GM19328 (cell line): ENCODE data around the gene CD40LG.
A peak's percentile ranks its signal among the peaks of the same experiment; 100 is the strongest.

Experiments
- ATAC-seq: cut with Tn5 transposase; IDR thresholded peaks from one replicate; pipeline ENCODE4 v1.9.1; 2021; ENCODE audit warnings: mild to moderate bottlenecking, moderate library complexity; ENCODE audit not compliant: unreplicated experiment

CD40LG gene

DNA sequence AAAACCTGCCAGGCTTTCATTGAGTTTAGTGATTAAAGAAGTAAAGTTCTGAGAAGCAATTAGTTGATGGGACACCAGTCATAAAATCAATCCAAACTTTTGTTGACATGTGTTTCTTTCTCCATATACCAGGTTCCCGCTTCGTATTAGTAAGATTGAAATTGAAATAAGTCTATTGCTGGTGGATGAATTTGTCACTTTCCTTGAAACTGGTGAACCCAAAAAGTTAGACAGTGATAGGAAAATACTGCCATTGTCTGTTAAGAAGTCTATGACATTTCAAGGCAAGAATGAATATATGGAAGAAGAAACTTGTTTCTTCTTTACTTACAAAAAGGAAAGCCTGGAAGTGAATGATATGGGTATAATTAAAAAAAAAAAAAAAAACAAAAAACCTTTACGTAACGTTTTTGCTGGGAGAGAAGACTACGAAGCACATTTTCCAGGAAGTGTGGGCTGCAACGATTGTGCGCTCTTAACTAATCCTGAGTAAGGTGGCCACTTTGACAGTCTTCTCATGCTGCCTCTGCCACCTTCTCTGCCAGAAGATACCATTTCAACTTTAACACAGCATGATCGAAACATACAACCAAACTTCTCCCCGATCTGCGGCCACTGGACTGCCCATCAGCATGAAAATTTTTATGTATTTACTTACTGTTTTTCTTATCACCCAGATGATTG lies at the start of gene CD40LG:
TSS of gene CD40LG (plus strand) at position 482 of the 684 bp plus-strand sequence. CDS start at position 573, 91 bp downstream.
- no peak for ATAC-seq

DNA sequence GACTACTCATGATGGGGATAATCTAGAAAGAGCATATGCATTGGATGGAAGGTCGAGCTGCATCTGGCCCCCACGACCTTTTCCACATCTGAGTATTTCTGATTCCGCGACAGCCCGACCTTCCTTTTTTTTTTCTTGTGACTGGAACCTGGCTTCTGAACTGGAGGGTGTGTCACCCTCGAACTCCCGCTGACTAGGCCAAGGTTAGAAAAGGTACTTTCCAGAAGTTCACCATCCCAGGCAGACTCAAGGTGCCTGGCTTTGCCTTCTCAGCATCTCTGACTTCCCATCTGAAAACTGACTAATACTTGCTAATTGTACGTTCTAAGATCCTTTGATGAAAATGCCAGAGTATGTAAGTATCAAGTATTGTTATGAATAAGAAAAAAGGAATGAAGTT lies 49.3 kb upstream of the CD40LG start:
- no peak for ATAC-seq

DNA sequence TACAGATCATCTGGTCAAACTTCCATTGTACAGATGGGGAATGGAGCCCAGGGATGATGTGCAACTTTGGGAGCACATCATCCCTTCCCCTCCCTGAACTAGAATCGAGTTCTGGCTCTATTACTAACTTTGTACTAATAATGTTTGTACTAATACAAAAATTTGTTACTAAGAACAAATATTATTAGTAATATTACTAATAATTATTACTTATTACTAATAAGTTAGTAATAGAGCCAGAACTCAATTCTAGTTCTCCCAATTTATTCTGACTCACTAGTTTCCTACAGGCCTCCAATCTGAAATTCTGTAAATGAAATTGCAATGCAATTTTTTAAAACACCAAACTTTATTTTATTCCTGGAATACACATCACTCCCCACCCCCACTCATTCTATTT lies 47.9 kb upstream of the CD40LG start:
- ATAC-seq, result no peak

DNA sequence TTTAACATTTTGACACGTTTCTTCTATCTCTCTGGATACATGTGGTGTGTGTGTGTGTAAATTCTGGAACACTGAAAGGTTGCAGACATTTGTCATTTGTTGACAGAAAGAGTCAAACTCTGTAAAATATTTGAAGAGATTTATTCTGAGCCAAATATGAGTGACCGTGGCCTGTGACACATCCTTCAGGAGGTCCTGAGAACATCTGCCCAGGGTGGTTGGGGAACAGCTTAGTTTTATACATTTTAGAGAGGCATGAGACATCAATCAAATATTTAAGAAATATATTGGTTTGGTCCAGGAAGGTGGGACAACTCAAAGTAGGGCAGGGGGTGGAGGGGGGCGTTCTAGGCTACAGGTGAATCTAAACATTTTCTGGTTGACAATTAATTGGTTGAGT lies 40.7 kb upstream of the CD40LG start:
- ATAC-seq, result no peak

DNA sequence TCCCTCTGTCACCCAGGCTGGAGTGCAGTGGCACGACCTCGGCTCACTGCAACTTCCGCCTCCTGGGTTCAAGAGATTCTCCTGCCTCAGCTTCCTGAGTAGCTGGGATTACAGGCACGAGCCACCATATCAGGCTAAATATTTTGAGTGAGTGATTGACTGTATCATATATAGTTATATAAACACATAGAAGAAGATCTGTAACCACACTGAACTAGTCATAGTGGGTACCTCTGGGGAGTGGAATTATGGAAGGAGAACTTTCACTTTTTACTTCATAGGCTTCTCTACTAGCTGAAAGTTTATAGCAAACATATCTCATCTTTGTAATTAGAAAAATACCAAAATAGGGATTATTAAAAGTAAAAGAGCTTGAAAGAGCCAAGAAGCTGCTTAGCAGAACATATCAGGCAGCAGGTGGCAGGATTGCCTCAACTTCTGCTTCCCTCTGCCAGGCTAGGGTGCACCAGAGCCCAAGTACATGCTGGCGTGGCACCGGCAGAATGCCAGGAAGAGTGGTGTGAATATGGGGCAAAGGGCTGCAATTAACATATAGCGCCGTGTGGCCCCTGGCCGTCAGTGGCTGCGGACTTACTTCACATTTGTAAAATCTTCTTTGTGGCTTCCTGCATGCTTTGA lies 39.5 kb upstream of the CD40LG start:
- ATAC-seq, result no peak

DNA sequence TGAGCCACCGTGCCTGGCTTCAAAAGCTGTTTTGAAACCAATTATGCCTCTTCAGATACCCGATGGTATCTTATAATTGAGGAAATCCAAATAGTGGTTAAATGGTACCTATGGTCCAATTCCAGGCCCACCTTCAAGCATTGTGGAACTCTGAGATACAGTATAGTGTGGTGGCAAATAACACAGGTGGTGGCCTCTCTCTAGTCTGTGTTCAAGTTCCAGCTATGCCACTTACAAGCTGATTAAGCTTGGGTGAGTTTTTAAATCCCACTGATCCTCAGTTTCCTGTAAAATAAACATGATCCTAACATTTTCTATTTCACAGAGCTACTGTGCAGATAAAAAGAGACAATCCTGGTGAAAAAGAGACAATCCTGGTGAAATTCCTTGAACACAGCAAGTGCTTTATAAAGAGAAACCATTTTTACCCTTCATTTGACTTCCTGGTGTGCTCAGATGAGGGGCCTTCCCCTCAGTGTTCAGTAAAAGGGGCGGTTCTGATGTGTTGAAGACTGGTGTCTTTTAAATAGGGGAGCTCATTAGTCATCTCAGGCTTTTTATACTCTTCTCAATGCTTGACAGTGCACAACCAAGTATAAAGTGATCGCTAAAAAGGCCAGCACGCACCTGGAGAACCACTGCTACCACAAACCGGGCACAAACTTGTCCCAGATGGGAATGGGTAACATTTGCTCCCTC lies 30.8 kb upstream of the CD40LG start:
- ATAC-seq, result peak; percentile 88

DNA sequence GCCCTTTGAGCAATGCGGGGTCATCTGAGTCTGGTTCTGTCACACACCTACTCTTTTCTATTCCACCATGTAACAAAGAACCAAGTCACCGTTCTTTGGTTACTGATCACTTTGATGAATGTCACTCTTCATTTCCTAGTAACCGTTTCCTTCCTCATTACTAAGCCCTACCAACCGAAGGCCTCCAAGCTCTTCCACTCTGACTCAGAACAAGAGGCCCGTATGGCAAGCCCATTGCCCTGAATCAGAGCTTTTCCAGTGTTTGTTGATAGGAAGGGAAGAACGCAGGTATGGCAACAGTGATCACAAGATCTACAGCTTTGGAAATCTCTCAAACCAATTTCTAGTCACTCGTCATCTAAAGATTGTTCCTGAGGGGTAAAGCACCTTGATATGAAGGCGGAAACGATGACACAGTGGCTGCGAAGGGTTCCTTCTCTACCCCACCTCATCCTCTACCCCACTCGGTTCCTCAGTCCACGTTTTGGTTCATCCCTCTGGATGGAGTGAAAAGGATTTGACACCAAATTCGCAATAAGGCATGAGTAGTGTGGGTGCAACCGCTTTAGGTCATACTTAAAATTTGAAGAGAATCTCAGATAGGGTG lies 28.0 kb upstream of the CD40LG start:
- ATAC-seq, result no peak

DNA sequence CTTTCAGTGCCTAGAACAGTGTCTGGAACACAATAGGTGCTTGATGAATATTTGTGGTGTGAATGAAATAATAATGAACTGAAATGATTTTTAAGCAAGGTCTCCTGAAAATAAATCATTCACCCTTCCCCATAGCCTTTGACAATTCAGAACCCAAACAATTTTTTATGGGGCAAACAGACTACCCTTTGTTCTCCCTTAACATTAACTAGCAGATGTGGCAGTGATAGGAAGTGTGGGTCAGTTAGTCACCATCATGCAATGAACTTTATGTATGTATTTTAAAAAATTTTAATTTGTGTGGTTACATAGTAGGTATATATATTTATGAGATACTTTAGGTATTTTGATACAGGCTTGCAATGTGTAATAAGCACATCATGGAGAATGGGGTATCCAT lies 27.2 kb upstream of the CD40LG start:
- ATAC-seq, result no peak

DNA sequence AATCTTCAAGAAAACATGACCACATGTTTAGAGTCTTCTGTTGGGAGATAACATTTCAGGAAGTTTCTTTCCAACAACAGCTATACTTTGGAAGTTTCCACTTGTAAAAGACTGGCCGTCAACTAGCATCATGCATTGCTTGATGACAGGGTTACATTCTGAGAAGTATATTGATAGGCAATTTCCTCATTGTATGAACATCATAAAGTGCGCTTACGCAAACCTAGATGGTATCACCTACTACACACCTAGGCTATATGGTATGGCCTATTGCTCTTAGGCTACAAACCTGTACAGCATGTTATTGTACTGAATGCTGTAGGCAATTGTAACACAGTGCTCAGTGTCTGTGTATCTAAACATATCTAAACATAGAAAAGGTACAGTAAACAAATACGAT lies 25.4 kb upstream of the CD40LG start:
- ATAC-seq, result no peak

DNA sequence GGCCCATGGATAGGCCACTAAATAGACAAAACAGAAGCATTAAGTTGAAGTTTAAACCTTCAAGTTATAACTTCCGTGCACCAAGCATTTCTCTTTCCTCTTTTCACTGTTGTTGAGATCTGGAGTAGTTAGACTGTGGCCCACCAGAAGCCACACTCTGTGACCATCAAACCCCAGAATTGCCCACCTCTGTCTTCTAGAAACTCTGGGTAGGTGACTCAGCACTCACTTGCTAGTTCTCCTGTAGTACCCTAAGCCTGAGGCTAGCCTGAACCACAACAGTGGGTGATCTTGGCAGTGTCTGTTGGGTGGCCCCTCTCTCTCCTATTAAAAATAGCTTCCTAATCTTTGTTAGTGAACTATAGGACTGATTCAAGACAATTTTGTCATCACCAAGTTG lies 24.6 kb upstream of the CD40LG start:
- ATAC-seq, result no peak

DNA sequence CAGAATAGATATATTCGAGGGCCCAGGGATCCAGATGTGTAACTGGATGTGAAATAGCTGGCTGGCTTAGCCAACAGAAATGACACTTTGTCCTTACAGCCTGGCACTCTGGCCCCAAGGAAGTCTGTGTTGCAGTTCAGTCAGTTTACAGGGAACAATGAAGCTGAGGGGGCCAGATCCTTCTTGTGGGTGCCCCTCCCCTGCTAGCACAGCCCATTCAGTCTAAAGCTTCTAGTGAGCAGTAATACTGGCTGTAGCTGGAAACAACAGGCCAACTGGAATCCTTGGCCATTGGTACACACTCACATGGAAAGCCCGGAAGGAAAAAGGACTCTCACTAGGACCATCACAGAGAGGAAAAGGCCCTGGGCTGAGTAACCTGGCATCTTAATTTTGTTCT lies 22.7 kb upstream of the CD40LG start:
- ATAC-seq, result no peak

DNA sequence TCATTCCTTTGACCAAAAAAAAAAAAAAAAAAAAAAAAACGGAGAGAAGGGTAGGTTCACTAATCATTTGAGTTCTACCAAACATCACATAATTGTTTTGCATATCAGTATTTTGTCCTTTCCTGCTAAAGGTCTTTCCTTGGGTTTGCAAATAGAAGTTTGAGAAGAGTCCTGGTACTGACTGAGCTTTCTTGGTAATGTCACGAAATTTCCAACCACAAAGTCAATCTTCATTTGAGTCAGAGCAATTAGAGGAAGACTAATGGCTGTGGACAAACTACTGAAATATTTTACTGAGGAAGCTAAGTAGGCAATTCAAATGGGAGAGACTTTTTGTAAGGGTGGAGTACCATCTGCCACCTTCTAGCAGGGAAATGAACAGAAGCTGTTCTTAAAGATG lies 21.7 kb upstream of the CD40LG start:
- ATAC-seq, result no peak

DNA sequence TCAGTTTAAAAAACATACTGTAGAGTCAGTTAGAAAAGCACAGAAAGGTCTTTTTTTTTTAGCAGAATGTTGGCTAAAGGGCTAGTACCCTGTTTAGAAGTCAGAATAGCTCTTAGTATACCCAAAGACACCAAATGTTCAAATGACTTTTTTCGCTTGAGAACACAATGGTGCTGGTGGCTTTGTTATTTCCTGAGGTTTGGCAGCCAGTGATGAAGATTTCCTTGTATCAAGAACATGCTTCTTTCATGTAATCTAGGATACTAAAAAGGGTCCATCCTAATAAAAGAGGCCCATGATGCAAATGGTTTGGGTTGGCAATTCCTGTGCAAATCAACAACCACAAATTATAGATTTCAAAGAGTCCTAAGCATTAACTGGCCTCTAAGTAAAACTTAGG lies 21.1 kb upstream of the CD40LG start:
- no peak for ATAC-seq

DNA sequence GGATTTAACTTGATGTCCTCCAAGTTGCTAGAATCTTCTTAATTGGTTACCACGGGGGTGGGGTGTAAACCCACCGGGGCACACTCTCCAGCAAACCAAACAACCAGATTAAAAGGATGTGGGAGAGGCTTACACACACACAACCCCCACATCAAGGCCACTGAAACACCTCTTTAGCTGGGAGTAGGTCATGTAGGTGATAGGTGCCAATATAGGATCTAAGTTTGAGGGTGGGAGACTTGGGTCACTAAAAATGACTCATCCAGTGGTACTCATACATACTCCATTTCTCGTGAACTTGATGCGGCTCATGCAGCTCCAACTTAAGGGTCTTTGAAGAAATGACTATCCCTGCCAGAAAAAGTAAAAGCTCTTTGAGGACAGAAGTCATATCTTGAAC lies 20.5 kb upstream of the CD40LG start:
- no peak for ATAC-seq

DNA sequence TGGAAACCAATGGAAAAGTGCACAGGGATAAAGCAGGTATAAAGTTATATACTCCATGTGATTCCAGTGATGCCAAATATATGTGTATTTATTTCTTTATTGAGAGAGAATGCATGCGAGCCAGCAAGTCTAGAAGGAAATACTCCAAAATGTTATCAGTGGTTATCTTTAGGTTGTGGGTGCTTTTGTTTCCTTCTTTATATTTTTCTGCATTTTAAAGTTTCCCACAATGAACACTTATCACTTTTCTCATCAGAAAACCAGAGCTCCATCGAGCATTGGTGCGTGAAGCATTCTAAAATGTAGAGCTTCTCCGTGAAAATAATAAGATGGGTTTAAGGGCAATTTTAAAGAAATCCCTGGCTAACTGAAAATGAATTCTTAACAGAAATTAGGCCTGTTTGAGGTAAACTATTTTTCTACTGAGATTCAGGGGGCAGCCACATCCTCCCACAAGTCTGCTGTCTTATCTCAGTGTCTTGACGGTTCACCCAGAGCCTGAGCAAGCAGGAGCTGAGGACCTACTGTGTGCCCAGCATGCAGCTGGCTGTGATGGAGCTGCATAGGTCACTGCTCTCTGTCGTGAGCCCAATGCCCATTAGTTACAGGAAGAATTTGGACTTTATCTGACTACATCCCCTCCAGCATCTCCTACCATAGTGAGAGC lies 18.7 kb upstream of the CD40LG start:
- no peak for ATAC-seq

DNA sequence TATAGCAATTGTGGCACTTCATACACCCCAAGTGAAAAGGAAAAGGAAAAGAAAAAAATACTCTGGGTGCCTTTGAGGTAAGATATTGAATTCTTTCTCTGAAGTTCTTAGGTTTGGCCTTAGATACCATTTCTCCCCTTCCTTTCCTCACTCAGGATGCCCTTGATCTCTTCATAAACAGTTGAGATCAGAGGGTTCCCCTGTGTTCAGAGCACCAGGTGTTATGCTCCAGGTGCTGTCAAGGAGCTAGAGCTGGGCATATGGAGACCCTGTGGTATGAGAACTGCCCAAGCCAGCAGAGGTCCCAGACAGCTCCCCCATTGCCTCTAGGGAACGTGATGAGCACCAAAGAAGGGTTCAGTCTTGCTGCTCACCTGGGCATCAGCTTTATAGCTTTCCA lies 17.1 kb upstream of the CD40LG start:
- ATAC-seq, result no peak

DNA sequence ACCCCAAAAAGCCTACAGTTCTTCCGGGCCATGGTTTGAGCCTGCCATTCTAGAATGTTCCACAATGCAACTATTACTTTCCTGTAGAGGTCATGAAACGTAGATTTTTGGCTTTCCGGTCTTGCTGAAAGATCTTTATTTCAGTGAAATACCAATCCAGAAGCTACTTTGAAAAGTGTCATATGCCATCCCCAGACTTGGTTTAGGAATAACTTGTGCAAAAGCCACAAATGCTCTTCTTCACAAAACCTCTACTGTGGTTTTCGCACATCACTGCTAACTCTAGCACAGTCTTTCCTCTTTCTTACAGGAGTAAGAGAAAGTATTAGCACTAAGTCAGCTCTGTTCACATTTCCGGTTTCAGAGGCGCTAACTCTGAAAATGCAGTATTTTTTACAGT lies 12.7 kb upstream of the CD40LG start:
- peak; percentile 57 for ATAC-seq

DNA sequence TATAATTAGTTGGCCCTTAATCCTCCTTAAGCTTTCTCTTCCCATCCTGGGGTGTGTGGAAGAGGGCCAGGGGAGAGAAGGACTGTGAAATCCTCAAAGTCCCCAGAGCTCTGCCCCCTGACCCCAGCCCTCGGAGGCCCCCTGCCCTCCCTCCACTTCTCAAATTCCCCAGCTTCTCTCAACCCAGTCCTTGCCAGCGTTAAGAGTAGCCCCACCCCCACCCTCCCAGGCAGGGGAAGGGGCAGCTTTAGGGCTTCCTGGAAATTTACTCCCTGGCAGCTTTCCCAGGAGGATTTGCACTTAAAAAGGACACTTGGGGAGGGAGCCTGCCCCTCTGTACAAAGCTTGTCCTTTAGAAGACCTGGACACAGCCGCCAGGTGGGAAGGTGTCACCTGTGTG lies 11.8 kb upstream of the CD40LG start:
- ATAC-seq, result no peak

DNA sequence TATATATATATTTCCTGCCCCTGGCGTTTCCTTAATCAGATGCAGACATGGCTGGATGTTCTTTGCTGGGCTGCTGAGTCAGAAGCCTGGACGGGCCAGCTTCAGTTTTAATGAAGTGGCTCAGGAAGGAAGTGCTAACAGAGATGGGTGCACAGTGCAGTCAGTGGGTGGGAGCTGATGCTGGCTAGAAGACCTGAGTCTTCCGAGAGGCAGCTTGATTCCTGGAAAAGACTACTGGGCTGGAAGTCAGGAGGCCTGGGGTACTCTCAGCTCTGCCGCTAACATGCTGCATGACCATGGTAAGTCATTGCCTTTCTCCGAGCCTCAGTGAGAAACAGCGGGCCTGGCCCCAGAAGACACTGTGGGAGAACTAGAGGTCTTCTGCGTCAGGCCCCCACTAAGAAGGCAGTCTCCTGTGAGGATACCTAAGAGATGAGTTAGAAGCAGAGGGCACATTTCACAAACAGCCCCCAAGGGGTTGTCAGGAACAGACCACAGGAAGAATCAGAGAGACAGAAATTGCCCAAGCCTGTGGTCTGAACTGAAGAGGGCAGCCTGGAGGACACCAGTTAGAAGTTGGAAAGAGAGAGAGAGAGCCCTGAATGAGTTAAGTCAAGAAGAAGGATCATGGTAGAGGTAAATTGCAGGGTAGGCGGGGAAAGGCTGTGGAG lies 8.3 kb upstream of the CD40LG start:
- ATAC-seq, result no peak

DNA sequence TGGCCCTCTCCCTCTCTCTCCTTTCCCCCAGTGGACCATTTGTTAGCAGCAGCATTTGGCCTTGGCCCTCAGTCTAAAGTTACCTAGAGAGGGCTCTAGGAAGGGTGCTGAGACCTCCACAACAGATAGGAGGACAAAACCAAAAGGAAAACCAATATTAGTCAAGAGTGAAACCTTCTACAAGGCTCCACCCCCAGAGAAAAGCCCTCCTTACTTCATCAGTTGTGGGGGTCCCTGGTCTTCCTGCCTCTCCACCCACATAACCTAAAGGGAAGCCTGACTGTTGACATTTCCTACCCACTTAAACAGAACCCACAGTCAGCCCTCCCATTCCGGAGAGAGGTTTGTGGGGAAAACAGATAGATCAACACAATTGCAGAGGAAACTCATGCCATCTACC lies 4.7 kb upstream of the CD40LG start:
- ATAC-seq, result no peak
